Measurements from ENCODE around the gene ALDH3A1. TPM values are rescaled to one million over a fixed set of nuclear protein-coding genes. Genes with fewer than 3 reads are reported as not detected.

ALDH3A1 gene
- total and polyA plus RNA-seq, 2 of the 4 experiments (the other 2 are of a cell fraction), result not detected

GRCh38 chr17:19718041-19718612, 30.0 kb downstream of the ALDH3A1 start:
- no peak overlapping the region for H4K8ac ChIP-seq (ENCODE audit: low read depth in 2 of 2, low read length in 2 of 2)
- H3K4ac ChIP-seq (ENCODE audit: low read depth, low read length), result no peak overlapping the region
- H2BK120ac ChIP-seq (ENCODE audit: low read depth, low read length), result no peak overlapping the region
- H2BK5ac ChIP-seq (ENCODE audit: low read depth, low read length, poor library complexity, severe bottlenecking), result no peak overlapping the region
- no peak overlapping the region for H2AK5ac ChIP-seq (ENCODE audit: low read depth, low read length)
- peaks cover 22% of the 10 kb centered on the region; the same call in 1 of the 2 replicates for H3K27me3 ChIP-seq (ENCODE audit: control insufficient read depth, insufficient read depth, low read length)
- 29% methylated on average over 3 of the region's 12 CpGs; no CpG with 5 or more reads in 1 of the 2 experiments for WGBS, 2 experiments (ENCODE audit: extremely low coverage in 2 of 2, insufficient read length in 1 of 2)
- H3K9me1 ChIP-seq (ENCODE audit: insufficient read depth, low read length), result no peaks in the 10 kb centered on the region
- POLR2A ChIA-PET (ENCODE audit: unreplicated experiment), result no interaction called here
- no peak overlapping the region for H3K23ac ChIP-seq (ENCODE audit: low read depth, low read length)
- in situ Hi-C loops (cut with MboI; ENCODE audit: low sequenced_read_pairs), result no loop called here
- no peak overlapping the region for H3K9ac ChIP-seq (ENCODE audit: low read depth, low read length)
- no peak overlapping the region for H2BK15ac ChIP-seq (ENCODE audit: low read depth, low read length)
- intact Hi-C loops (cut with micrococcal nuclease), result no loop called here
- no peak overlapping the region for H3K4me2 ChIP-seq (ENCODE audit: low read depth, low read length)
- dilution Hi-C loops (cut with HindIII; ENCODE audit: low sequenced_read_pairs, unreplicated experiment), result no loop called here
- H3K4me3 ChIP-seq (ENCODE audit: insufficient read depth, low read depth, low read length), result no peak overlapping the region
- no peaks in the 10 kb centered on the region for H4K20me1 ChIP-seq (ENCODE audit: insufficient read depth, low read length)
- no TSS peak for BruUV-seq (replicated peaks)
- no peaks in the 10 kb centered on the region for H3K36me3 ChIP-seq (ENCODE audit: control insufficient read depth, insufficient read depth, low read length)
- ATAC-seq (ENCODE audit: low read depth), result no peak
- H4K5ac ChIP-seq (ENCODE audit: low read depth, low read length), result no peak overlapping the region
- no peak for DNase-seq
- no peak overlapping the region for H3K18ac ChIP-seq (ENCODE audit: low read depth, low read length)
- no peaks in the 10 kb centered on the region for H3K9me3 ChIP-seq (ENCODE audit: control insufficient read depth, insufficient read depth, low read length)
- H3K79me1 ChIP-seq (ENCODE audit: low read depth in 1 of 2, low read length in 2 of 2), result no peaks in the 10 kb centered on the region
- peak overlapping the region; percentile 37 for H2AK9ac ChIP-seq (replicated peaks; ENCODE audit: low read depth, low read length, poor library complexity)
- H3K27ac ChIP-seq (ENCODE audit: insufficient read depth, low read length), result no peak overlapping the region
- no peak for TF ChIP-seq CTCF (conservative IDR thresholded peaks at IDR 0.05; ENCODE audit: low read depth, low read length)
- no peak for TF ChIP-seq FOS (IDR thresholded peaks at IDR 0.05; ENCODE audit: low read depth, low read length)
- no peak for TF ChIP-seq SMC3 (IDR thresholded peaks at IDR 0.05; ENCODE audit: low read depth, low read length)
- TF ChIP-seq RCOR1 (IDR thresholded peaks at IDR 0.05; ENCODE audit: insufficient replicate concordance, low read length), result no peak
- no peak for TF ChIP-seq POLR2A (IDR thresholded peaks at IDR 0.05; ENCODE audit: low read depth, low read length)
- no peak for TF ChIP-seq CEBPB (IDR thresholded peaks at IDR 0.05; ENCODE audit: low read depth, low read length)
- TF ChIP-seq NFE2L2 (IDR thresholded peaks at IDR 0.05; ENCODE audit: low read depth, low read length), result no peak
- TF ChIP-seq RFX5 (IDR thresholded peaks at IDR 0.05; ENCODE audit: low read depth, low read length), result no peak
- TF ChIP-seq ELK1 (IDR thresholded peaks at IDR 0.05; ENCODE audit: borderline replicate concordance, low read depth, low read length), result no peak
- H3K14ac ChIP-seq (replicated peaks; ENCODE audit: low read depth, low read length), result no peak overlapping the region
- no peaks in the 10 kb centered on the region for H3K4me1 ChIP-seq (ENCODE audit: control insufficient read depth, insufficient read depth, low read length)
- no peak overlapping the region for H4K91ac ChIP-seq (ENCODE audit: insufficient read depth, low read depth, low read length)
- CTCF ChIA-PET, result no interaction called here
- H3K56ac ChIP-seq (ENCODE audit: extremely low read depth, insufficient read depth, low read length), result no peak overlapping the region
- H2AFZ ChIP-seq (replicated peaks; ENCODE audit: low read length, poor library complexity), result no peak overlapping the region
- no peak overlapping the region for H2BK20ac ChIP-seq (ENCODE audit: low read depth, low read length)
